Central memory CD8-positive, alpha-beta T cell (primary cell): ENCODE measurements around the gene CPO.

Source experiments
- ATAC-seq: fragments of 150-1000 bp; cut with Tn5 transposase; replicated peaks from 2 replicates; pipeline ENCODE4 v1.10.0; 2022; ENCODE audit warnings: mild to moderate bottlenecking, moderate FRiP score, moderate number of reproducible peaks; ENCODE audit not compliant: poor library complexity, severe bottlenecking; ENCODE audit errors: extremely low read depth
- DNase-seq, 2 donors: peaks; one replicate each; pipeline ENCODE4 v3.0.0; 2021; ENCODE audit warnings: low spot score in 2 of 2
- H3K27ac Mint-ChIP-seq: one replicate; pipeline ENCODE4 v1.8.0; 2022; ENCODE audit warnings: low read depth, mild to moderate bottlenecking, moderate library complexity, mixed read lengths
- H3K27me3 Mint-ChIP-seq: one replicate; pipeline ENCODE4 v1.8.0; 2022; ENCODE audit warnings: mixed read lengths
- H3K36me3 Mint-ChIP-seq: one replicate; pipeline ENCODE4 v1.8.0; 2022; ENCODE audit warnings: mild to moderate bottlenecking, moderate library complexity, mixed read lengths; ENCODE audit not compliant: insufficient read depth
- H3K4me1 Mint-ChIP-seq: one replicate; pipeline ENCODE4 v1.8.0; 2022; ENCODE audit warnings: mixed read lengths
- H3K4me3 Mint-ChIP-seq: one replicate; pipeline ENCODE4 v1.8.0; 2022; ENCODE audit warnings: mild to moderate bottlenecking, moderate library complexity, mixed read lengths
- H3K9me3 Mint-ChIP-seq: one replicate; pipeline ENCODE4 v1.8.0; 2022; ENCODE audit warnings: mixed read lengths

CPO gene

GRCh38 chr2:206979922-206980321 lies 40.6 kb downstream of the CPO start:
- Mint-ChIP-seq H3K27me3 (peaks cover 28% of the 10 kb centered on the region), H3K4me1 (no peaks in the 10 kb centered on the region), H3K36me3 (no peaks in the 10 kb centered on the region), H3K9me3 (peaks cover 5% of the 10 kb centered on the region), H3K4me3 (no peak overlapping the region), H3K27ac (no peak overlapping the region)
- DNase-seq, result no peak
- no peak for ATAC-seq

- peaks cover 2% of the 10 kb centered on the region for H3K9me3 Mint-ChIP-seq
- no peaks in the 10 kb centered on the region for H3K4me1 Mint-ChIP-seq
- H3K36me3 Mint-ChIP-seq, result no peaks in the 10 kb centered on the region
- no peak overlapping the region for H3K4me3 Mint-ChIP-seq
- no peak overlapping the region for H3K27ac Mint-ChIP-seq
- ATAC-seq (no peak), DNase-seq (no peak)
- H3K27me3 Mint-ChIP-seq, result peaks cover 23% of the 10 kb centered on the region
Measured at GRCh38 chr2:206980413-206980812, 41.1 kb downstream of the CPO start.

- ATAC-seq (no peak), DNase-seq (no peak)
- peaks cover 18% of the 10 kb centered on the region for H3K27me3 Mint-ChIP-seq
- no peaks in the 10 kb centered on the region for H3K36me3 Mint-ChIP-seq
- H3K4me1 Mint-ChIP-seq, result no peaks in the 10 kb centered on the region
- H3K4me3 Mint-ChIP-seq, result no peak overlapping the region
- H3K9me3 Mint-ChIP-seq, result peaks cover under 1% of the 10 kb centered on the region
- H3K27ac Mint-ChIP-seq, result no peak overlapping the region
Measured at GRCh38 chr2:206981086-206981674, 41.9 kb downstream of the CPO start.

- DNase-seq (no peak), ATAC-seq (no peak)
- H3K4me1 Mint-ChIP-seq, result no peaks in the 10 kb centered on the region
- H3K9me3 Mint-ChIP-seq, result peaks cover 7% of the 10 kb centered on the region
- H3K4me3 Mint-ChIP-seq, result no peak overlapping the region
- peaks cover 18% of the 10 kb centered on the region for H3K27me3 Mint-ChIP-seq
- no peak overlapping the region for H3K27ac Mint-ChIP-seq
- no peaks in the 10 kb centered on the region for H3K36me3 Mint-ChIP-seq
Measured at GRCh38 chr2:206981739-206982340, 42.5 kb downstream of the CPO start.

GRCh38 chr2:206982360-206982955 lies 43.1 kb downstream of the CPO start:
- no peak overlapping the region for H3K4me3 Mint-ChIP-seq
- H3K27ac Mint-ChIP-seq, result no peak overlapping the region
- H3K9me3 Mint-ChIP-seq, result peaks cover 9% of the 10 kb centered on the region
- H3K27me3 Mint-ChIP-seq, result peaks cover 18% of the 10 kb centered on the region
- no peak for ATAC-seq
- no peaks in the 10 kb centered on the region for H3K4me1 Mint-ChIP-seq
- no peaks in the 10 kb centered on the region for H3K36me3 Mint-ChIP-seq
- no peak for DNase-seq

- Mint-ChIP-seq H3K27ac (no peak overlapping the region), H3K36me3 (no peaks in the 10 kb centered on the region), H3K27me3 (peaks cover 18% of the 10 kb centered on the region), H3K9me3 (peaks cover 9% of the 10 kb centered on the region), H3K4me1 (no peaks in the 10 kb centered on the region), H3K4me3 (no peak overlapping the region)
- ATAC-seq (no peak), DNase-seq (no peak)
Measured at GRCh38 chr2:206983161-206983859, 44.0 kb downstream of the CPO start.

- peaks cover 18% of the 10 kb centered on the region for H3K27me3 Mint-ChIP-seq
- no peak for DNase-seq
- H3K9me3 Mint-ChIP-seq, result peaks cover 9% of the 10 kb centered on the region
- H3K4me3 Mint-ChIP-seq, result no peak overlapping the region
- no peak for ATAC-seq
- H3K36me3 Mint-ChIP-seq, result no peaks in the 10 kb centered on the region
- no peak overlapping the region for H3K27ac Mint-ChIP-seq
- H3K4me1 Mint-ChIP-seq, result no peaks in the 10 kb centered on the region
Measured at GRCh38 chr2:206984206-206984605, 44.9 kb downstream of the CPO start.

GRCh38 chr2:206986943-206987342 lies 47.6 kb downstream of the CPO start:
- Mint-ChIP-seq H3K36me3 (no peaks in the 10 kb centered on the region), H3K9me3 (peaks cover 9% of the 10 kb centered on the region), H3K27me3 (peaks cover 30% of the 10 kb centered on the region), H3K27ac (no peak overlapping the region), H3K4me1 (no peaks in the 10 kb centered on the region), H3K4me3 (no peak overlapping the region)
- DNase-seq (no peak), ATAC-seq (no peak)

- Mint-ChIP-seq H3K4me1 (no peaks in the 10 kb centered on the region), H3K36me3 (no peaks in the 10 kb centered on the region), H3K9me3 (peaks cover 9% of the 10 kb centered on the region), H3K27me3 (peaks cover 30% of the 10 kb centered on the region), H3K27ac (no peak overlapping the region), H3K4me3 (no peak overlapping the region)
- no peak for DNase-seq
- no peak for ATAC-seq
Measured at GRCh38 chr2:206987810-206988209, 48.5 kb downstream of the CPO start.

- Mint-ChIP-seq H3K4me1 (no peaks in the 10 kb centered on the region), H3K36me3 (no peaks in the 10 kb centered on the region), H3K27ac (no peak overlapping the region), H3K9me3 (peaks cover 9% of the 10 kb centered on the region), H3K4me3 (no peak overlapping the region), H3K27me3 (peaks cover 21% of the 10 kb centered on the region)
- DNase-seq (no peak), ATAC-seq (no peak)
Measured at GRCh38 chr2:206988884-206989283, 49.6 kb downstream of the CPO start.

GRCh38 chr2:206989311-206989710 lies 50.0 kb downstream of the CPO start:
- H3K27ac Mint-ChIP-seq, result no peak overlapping the region
- peaks cover 9% of the 10 kb centered on the region for H3K9me3 Mint-ChIP-seq
- ATAC-seq, result peak; percentile 19
- no peak overlapping the region for H3K4me3 Mint-ChIP-seq
- peaks cover 21% of the 10 kb centered on the region for H3K27me3 Mint-ChIP-seq
- DNase-seq, result no peak
- no peaks in the 10 kb centered on the region for H3K36me3 Mint-ChIP-seq
- no peaks in the 10 kb centered on the region for H3K4me1 Mint-ChIP-seq

GRCh38 chr2:206990360-206990759 lies 51.0 kb downstream of the CPO start:
- Mint-ChIP-seq H3K4me3 (no peak overlapping the region), H3K27ac (no peak overlapping the region)
- no peak for DNase-seq

GRCh38 chr2:206991070-206991469 lies 51.8 kb downstream of the CPO start:
- ATAC-seq, result no peak
- Mint-ChIP-seq H3K36me3 (no peaks in the 10 kb centered on the region), H3K4me3 (no peak overlapping the region), H3K4me1 (no peaks in the 10 kb centered on the region), H3K27me3 (peaks cover 21% of the 10 kb centered on the region), H3K9me3 (peaks cover 9% of the 10 kb centered on the region), H3K27ac (no peak overlapping the region)
- no peak for DNase-seq

More at GRCh38 chr2:206990360-206990759, 51.0 kb downstream of the CPO start:
- Mint-ChIP-seq H3K27me3 (peaks cover 21% of the 10 kb centered on the region), H3K4me1 (no peaks in the 10 kb centered on the region), H3K9me3 (peaks cover 9% of the 10 kb centered on the region), H3K36me3 (no peaks in the 10 kb centered on the region)
- ATAC-seq, result no peak
